GM15510 (cell line): Measurements from ENCODE around the gene IGFN1.

Experiments used
- POLR2A ChIP-seq: IDR thresholded peaks from 3 replicates; pipeline ENCODE4 v1.6.1; 2011; ENCODE audit warnings: borderline replicate concordance; ENCODE audit not compliant: insufficient read length; ENCODE audit errors: extremely low read depth

Gene IGFN1

GRCh38 chr1:201214886-201215285 is 24.3 kb downstream of the IGFN1 start:
- TF ChIP-seq POLR2A, result no peak

DNA sequence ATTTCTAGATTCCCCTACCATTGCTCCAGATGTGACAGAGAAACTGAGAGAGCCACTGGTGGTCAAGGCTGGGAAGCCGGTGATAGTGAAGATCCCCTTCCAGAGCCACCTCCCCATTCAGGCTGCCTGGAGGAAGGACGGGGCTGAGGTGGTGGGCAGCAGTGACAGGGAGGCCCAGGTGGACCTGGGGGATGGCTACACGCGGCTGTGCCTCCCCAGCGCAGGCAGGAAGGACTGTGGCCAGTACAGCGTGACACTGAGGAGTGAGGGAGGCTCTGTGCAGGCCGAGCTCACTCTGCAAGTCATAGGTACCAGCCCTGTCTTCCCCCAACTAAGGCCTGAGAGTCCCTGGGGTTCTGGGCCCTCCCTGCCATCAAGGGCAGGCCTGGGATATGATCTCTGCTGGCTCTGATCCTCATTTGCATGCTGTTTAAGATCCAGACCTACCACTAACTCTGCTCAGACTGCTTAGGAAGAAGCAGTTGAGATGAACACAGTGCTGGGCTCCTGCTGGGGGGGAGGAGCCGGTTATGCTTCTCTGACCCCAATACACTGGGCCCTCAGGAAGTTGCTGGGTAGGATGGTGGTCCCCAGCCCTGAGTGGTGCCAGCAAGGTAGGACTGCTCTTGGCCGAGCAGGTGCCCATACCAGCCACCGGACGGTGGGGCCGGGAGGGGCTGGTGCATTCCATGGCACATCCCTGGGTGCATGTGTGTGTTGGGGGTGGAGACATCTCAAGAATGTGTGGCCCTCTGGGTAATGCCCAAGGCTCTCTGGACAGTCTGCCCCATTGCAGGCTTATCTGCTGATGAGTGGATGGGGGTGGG is 25.1 kb downstream of the IGFN1 start:
- TF ChIP-seq POLR2A, result no peak

GRCh38 chr1:201216395-201217085 is 25.9 kb downstream of the IGFN1 start:
- no peak for TF ChIP-seq POLR2A

- TF ChIP-seq POLR2A, result no peak
Measured at GRCh38 chr1:201217146-201217545, 26.5 kb downstream of the IGFN1 start.

GRCh38 chr1:201217851-201218250 is 27.2 kb downstream of the IGFN1 start:
- TF ChIP-seq POLR2A, result no peak

DNA sequence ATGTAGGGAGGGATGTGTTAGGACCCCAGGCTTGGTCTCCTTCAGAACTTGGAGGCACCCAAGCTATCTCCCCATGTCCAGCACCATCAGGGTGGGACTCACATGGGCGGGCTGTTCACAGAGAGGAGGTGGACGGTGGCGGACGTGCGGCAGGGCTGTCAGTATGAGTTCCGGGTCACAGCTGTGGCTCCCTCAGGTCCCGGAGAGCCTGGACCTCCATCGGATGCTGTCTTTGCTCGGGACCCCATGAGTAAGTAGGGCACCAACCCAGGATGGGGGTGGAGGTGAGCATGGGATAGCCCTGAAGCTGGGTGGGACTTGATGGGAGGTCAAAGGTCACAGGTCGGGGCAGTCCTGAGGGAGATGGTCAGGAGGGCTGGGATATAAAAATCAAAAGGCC is 27.8 kb downstream of the IGFN1 start:
- TF ChIP-seq POLR2A, result no peak

DNA sequence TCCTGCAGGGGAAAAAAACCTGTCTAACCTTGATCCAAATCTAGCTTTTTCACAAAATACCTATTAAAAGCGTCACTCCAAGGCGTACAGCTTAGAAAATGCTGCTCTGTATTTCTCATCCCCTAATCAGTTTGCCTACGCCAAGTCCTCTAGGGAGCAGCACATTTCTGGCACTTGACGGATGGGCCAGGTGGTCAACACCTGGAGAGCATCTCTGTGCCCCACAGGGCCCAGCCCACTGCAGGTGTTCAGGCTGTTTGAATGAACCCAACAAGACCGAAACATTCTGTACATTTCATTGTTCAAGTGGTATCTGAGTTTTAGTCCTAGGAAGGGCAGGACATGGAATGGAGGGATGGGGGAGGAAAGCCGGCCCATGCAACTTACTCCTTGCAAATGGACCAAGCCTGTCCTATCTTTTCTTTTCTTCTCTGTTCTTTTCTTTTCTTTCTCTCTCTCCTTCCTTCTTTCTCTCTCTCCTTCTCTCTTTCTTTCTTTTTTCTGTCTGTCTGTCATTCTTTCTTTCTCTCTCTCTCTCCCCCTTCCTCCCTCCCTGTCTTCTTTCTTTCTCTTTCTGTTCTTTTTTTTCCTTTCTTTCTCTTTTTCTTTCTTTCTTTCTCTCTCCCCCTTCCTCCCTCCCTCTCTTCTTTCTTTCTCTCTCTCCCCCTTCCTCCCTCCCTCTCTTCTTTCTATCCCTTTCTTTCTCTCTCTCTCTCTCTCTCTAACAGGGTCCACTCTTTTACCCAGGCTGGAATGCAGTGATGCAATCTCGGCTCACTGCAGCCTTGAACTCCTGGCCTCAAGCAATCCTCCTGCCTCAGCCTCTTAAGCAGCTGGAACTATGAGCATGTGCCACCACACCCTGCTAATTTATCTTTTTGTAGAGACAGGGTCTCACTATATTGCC is 29.1 kb downstream of the IGFN1 start:
- TF ChIP-seq POLR2A, result no peak

- TF ChIP-seq POLR2A, result no peak
Measured at GRCh38 chr1:201220388-201220715, 29.7 kb downstream of the IGFN1 start.

DNA sequence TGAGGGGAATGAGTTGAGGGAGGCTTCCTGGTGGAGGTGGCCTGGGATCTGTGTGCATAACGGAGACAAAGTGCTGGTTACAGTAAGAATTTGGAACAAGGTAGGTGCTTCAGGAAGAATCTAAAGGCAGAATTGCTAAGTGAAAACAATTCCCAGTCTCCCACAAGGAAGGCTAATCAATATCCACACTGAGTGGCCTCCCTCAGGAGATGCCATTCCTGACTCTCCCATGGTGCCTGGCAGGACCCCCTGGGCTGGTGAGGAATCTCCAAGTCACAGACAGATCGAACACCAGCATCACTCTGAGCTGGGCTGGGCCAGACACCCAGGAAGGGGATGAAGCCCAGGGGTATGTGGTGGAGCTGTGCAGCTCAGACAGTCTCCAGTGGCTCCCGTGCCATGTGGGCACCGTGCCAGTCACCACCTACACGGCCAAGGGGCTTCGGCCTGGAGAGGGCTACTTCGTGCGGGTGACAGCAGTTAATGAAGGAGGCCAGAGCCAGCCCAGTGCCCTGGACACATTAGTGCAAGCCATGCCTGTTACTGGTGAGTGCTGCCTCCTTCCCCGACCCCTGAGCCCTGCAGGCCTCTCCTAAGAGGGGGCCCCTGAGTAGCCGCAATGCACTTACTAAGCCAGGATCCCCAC is 30.7 kb downstream of the IGFN1 start:
- no peak for TF ChIP-seq POLR2A

- TF ChIP-seq POLR2A, result no peak
Measured at GRCh38 chr1:201222125-201222524, 31.5 kb downstream of the IGFN1 start.

- no peak for TF ChIP-seq POLR2A
Measured at GRCh38 chr1:201223852-201224665, 33.4 kb downstream of the IGFN1 start.

- no peak for TF ChIP-seq POLR2A
Measured at GRCh38 chr1:201224666-201225370, 34.2 kb downstream of the IGFN1 start.

- TF ChIP-seq POLR2A, result no peak
Measured at GRCh38 chr1:201226178-201226514, 35.5 kb downstream of the IGFN1 start.
